Stimulated activated naive CD4-positive, alpha-beta T cell treated with Interleukin-2 at 50 U/mL for 16 hours (primary cell): ENCODE results near the gene TET1.
"Not testable (repeated sequence)": the region's sequence is repeated elsewhere in the genome, so short reads cannot be mapped to it uniquely, and the experiment has no call there.

Experiments used
- DNase-seq: peaks from one replicate; lab custom pipeline; 2025; lab: John Stamatoyannopoulos, UW

The TET1 gene

GRCh38 chr10:68613974-68614373 lies 53.8 kb downstream of the TET1 start:
- DNase-seq: not testable (repeated sequence)

GRCh38 chr10:68617691-68618090 lies 57.6 kb downstream of the TET1 start:
- not testable (repeated sequence) for DNase-seq

GRCh38 chr10:68618234-68618633 lies 58.1 kb downstream of the TET1 start:
- no peak for DNase-seq

GRCh38 chr10:68619595-68619994 lies 59.5 kb downstream of the TET1 start:
- DNase-seq: no peak

- no peak for DNase-seq
These were observed 65.3 kb downstream of the TET1 start for GRCh38 chr10:68625316-68625921.

- no peak for DNase-seq
These were observed 68.5 kb downstream of the TET1 start for GRCh38 chr10:68628576-68629127.

GRCh38 chr10:68632271-68632560 lies 72.1 kb downstream of the TET1 start:
- DNase-seq: not testable (repeated sequence)

- DNase-seq: no peak
These were observed 73.1 kb downstream of the TET1 start for GRCh38 chr10:68633281-68633680.

GRCh38 chr10:68633816-68634466 lies 73.8 kb downstream of the TET1 start:
- no peak for DNase-seq

GRCh38 chr10:68636335-68636734 lies 76.2 kb downstream of the TET1 start:
- no peak for DNase-seq

- DNase-seq: not testable (repeated sequence)
These were observed 83.4 kb downstream of the TET1 start for GRCh38 chr10:68643550-68643949.

GRCh38 chr10:68647672-68648341 lies 87.7 kb downstream of the TET1 start:
- DNase-seq: no peak

- DNase-seq: no peak
These were observed 95.5 kb downstream of the TET1 start for GRCh38 chr10:68655620-68656126.

GRCh38 chr10:68665841-68666240 lies 105.7 kb downstream of the TET1 start:
- DNase-seq: no peak

GRCh38 chr10:68666280-68666760 lies 106.2 kb downstream of the TET1 start:
- no peak for DNase-seq

GRCh38 chr10:68668231-68668630 lies 108.1 kb downstream of the TET1 start:
- no peak for DNase-seq

- DNase-seq: no peak
These were observed 108.8 kb downstream of the TET1 start for GRCh38 chr10:68668972-68669371.

GRCh38 chr10:68684413-68684812 lies 124.3 kb downstream of the TET1 start:
- DNase-seq: no peak

- DNase-seq: no peak
These were observed 135.9 kb downstream of the TET1 start for GRCh38 chr10:68696018-68696417.

GRCh38 chr10:68697106-68697505 lies 137.0 kb downstream of the TET1 start:
- no peak for DNase-seq

- DNase-seq: no peak
These were observed 140.1 kb downstream of the TET1 start for GRCh38 chr10:68700197-68700596.

- no peak for DNase-seq
These were observed 145.4 kb downstream of the TET1 start for GRCh38 chr10:68705548-68705947.

- not testable (repeated sequence) for DNase-seq
These were observed 148.8 kb downstream of the TET1 start for GRCh38 chr10:68708987-68709386.
